ENCODE results near the gene COTL1. TPM values are rescaled to one million over a fixed set of nuclear protein-coding genes. Genes with fewer than 3 reads are reported as not detected.

COTL1 gene
- total and polyA plus RNA-seq, 2 donors from 2014 or later, result 122 to 136 TPM

DNA sequence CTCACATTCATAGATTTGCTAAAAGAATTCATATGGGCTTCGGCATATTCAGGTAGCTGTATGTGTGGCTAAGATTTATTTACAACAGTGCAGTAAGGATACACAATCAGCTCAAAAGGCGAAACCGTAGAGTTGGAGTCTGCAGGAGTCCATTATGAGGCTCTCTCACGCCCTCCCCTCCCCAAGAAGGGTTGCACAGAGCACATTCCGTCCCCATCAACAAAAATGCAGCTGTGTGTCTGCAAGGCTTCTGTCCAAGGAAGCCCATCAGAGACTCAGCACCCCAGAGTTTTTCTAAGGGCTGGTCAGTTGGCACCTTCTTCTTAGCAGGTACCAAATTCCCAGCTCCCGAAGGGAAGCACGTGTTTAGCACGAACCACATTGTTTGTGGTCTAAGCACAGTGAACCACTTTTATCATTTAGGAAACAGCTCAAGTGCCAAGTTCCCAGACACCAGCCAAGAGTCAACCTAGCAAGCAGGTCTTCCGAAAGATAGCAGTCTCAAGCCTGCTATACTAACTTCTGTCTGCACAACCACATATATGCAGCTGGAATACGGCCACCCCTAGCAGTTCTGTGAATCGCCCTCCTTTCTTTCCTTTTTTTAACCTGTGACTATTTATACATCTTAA lies 84.9 kb downstream of the COTL1 start:
- H3K9ac ChIP-seq (ENCODE audit: low read length in 3 of 3), result no peak overlapping the region
- FAIRE-seq (no peak), DNase-seq (no peak)
- TF ChIP-seq, protein P1, sequence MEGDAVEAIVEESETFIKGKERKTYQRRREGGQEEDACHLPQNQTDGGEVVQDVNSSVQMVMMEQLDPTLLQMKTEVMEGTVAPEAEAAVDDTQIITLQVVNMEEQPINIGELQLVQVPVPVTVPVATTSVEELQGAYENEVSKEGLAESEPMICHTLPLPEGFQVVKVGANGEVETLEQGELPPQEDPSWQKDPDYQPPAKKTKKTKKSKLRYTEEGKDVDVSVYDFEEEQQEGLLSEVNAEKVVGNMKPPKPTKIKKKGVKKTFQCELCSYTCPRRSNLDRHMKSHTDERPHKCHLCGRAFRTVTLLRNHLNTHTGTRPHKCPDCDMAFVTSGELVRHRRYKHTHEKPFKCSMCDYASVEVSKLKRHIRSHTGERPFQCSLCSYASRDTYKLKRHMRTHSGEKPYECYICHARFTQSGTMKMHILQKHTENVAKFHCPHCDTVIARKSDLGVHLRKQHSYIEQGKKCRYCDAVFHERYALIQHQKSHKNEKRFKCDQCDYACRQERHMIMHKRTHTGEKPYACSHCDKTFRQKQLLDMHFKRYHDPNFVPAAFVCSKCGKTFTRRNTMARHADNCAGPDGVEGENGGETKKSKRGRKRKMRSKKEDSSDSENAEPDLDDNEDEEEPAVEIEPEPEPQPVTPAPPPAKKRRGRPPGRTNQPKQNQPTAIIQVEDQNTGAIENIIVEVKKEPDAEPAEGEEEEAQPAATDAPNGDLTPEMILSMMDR (IDR thresholded peaks at IDR 0.05; ENCODE audit: borderline replicate concordance, extremely low read depth, insufficient read depth), result no peak
- no peaks in the 10 kb centered on the region for H3K9me3 ChIP-seq (ENCODE audit: control insufficient read depth in 2 of 3, insufficient read depth in 1 of 3, low read length in 3 of 3)
- no peak overlapping the region for H3K4me3 ChIP-seq (ENCODE audit: low read length in 3 of 3)
- no peaks in the 10 kb centered on the region for H3K27me3 ChIP-seq (ENCODE audit: control insufficient read depth, insufficient read depth, low read length)
- H3K4me1 ChIP-seq (ENCODE audit: control insufficient read depth in 2 of 3, insufficient read depth in 2 of 3, low read depth in 1 of 3, low read length in 3 of 3), result peaks cover 0 to 19% (median 10%) of the 10 kb centered on the region in 3 donors
- H3K27ac ChIP-seq (ENCODE audit: low read depth in 2 of 2, low read length in 2 of 2), result peak overlapping the region; percentile 71 to 73
- intact Hi-C loops (cut with DNase I), result no loop called here
- no peaks in the 10 kb centered on the region for H3K36me3 ChIP-seq (ENCODE audit: control insufficient read depth in 2 of 3, insufficient read depth in 3 of 3, low read length in 3 of 3)

DNA sequence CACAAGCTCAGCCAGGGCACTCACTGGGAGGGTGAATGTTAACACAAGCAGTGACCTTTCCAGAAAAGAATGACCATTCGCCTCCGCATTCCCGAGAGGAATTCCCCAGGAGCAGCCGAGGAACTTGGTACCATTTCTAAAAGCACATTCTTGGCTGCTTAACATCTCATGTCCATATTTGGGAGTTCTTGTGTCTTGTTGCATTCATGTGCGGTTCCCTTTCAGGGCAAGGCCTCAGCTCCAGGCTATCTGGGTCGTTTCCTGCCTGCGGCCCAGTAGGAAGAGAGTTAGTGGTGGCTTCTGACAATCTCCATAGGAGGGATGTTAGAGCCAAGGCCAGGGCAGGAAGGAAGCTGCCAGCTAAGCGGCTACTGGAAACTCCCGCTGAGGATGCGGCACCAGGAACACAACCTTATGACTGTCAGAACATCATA lies 85.6 kb downstream of the COTL1 start:
- TF ChIP-seq, protein P1 (IDR thresholded peaks at IDR 0.05; ENCODE audit: borderline replicate concordance, extremely low read depth, insufficient read depth), result no peak
- Histone ChIP-seq H3K27ac (ENCODE audit: low read depth in 2 of 2, low read length in 2 of 2) (peak overlapping the region in 1 of 2 donors; percentile 71), H3K4me3 (ENCODE audit: low read length in 3 of 3) (no peak overlapping the region), H3K27me3 (ENCODE audit: control insufficient read depth, insufficient read depth, low read length) (no peaks in the 10 kb centered on the region), H3K36me3 (ENCODE audit: control insufficient read depth in 2 of 3, insufficient read depth in 3 of 3, low read length in 3 of 3) (no peaks in the 10 kb centered on the region), H3K9ac (ENCODE audit: low read length in 3 of 3) (no peak overlapping the region), H3K9me3 (ENCODE audit: control insufficient read depth in 2 of 3, insufficient read depth in 1 of 3, low read length in 3 of 3) (no peaks in the 10 kb centered on the region), H3K4me1 (ENCODE audit: control insufficient read depth in 2 of 3, insufficient read depth in 2 of 3, low read depth in 1 of 3, low read length in 3 of 3) (peaks cover 0 to 17% (median 15%) of the 10 kb centered on the region in 3 donors)
- intact Hi-C loops (cut with DNase I), result no loop called here
- FAIRE-seq, result peak; percentile 29
- peak in 4 of 5 donors; percentile 65 to 92 (median 85) for DNase-seq

DNA sequence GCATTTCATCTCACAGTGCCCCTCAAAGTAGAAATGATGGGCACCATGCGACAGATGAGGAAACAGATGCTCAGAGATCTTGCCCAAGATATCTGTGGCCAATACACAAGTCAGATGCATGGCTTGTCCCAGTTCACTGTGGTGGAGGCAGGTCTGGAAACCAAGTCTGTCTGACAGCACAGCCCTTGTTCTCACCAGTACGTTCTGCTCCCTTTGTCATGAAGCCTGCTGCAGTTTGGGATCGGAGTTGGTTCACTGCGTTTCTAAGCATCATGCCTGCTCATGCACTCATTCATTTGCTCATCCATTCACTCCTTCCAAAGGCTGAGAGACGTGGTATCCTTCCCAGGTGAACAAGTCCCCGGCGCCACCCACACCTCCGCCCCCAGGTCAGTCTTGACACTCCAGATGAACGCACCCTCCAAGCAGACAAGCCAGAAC lies 86.2 kb downstream of the COTL1 start:
- Histone ChIP-seq H3K27ac (ENCODE audit: low read depth in 2 of 2, low read length in 2 of 2) (no peak overlapping the region), H3K4me3 (ENCODE audit: low read length in 3 of 3) (no peak overlapping the region), H3K27me3 (ENCODE audit: control insufficient read depth, insufficient read depth, low read length) (no peaks in the 10 kb centered on the region), H3K36me3 (ENCODE audit: control insufficient read depth in 2 of 3, insufficient read depth in 3 of 3, low read length in 3 of 3) (no peaks in the 10 kb centered on the region), H3K9ac (ENCODE audit: low read length in 3 of 3) (no peak overlapping the region), H3K4me1 (ENCODE audit: control insufficient read depth in 2 of 3, insufficient read depth in 2 of 3, low read depth in 1 of 3, low read length in 3 of 3) (peaks cover 0 to 16% (median 15%) of the 10 kb centered on the region in 3 donors), H3K9me3 (ENCODE audit: control insufficient read depth in 2 of 3, insufficient read depth in 1 of 3, low read length in 3 of 3) (no peaks in the 10 kb centered on the region)
- FAIRE-seq (no peak), DNase-seq (no peak)
- intact Hi-C loops (cut with DNase I), result no loop called here
- TF ChIP-seq, protein P1 (IDR thresholded peaks at IDR 0.05; ENCODE audit: borderline replicate concordance, extremely low read depth, insufficient read depth), result no peak

Data from kidney (tissue), 14 donors.